Astrocyte of the spinal cord (primary cell): Measurements from ENCODE around the gene TBATA.

Experiments used
- DNase-seq: peaks from one replicate; pipeline ENCODE4 v3.0.0; 2011; ENCODE audit warnings: low read depth, low spot score
- H3K4me3 ChIP-seq: 2 replicates; pipeline ENCODE4 v1.5.1; 2011; ENCODE audit warnings: low read depth, mild to moderate bottlenecking, low read length, moderate library complexity
- CTCF ChIP-seq: IDR thresholded peaks from 2 replicates; pipeline ENCODE4 v1.5.1; 2012; ENCODE audit warnings: low read depth, mild to moderate bottlenecking, low read length, inconsistent platforms
- in situ Hi-C: cut with HindIII; loops from 2 replicates; pipeline ENCODE4 v1.10.0; 2017; ENCODE audit warnings: low sequenced_read_pairs

The TBATA gene

GRCh38 chr10:70780772-70781171 is 4.4 kb downstream of the TBATA start:
- H3K4me3 ChIP-seq, result no peak overlapping the region
- in situ Hi-C loops, result no loop called here
- no peak for TF ChIP-seq CTCF
- no peak for DNase-seq

- in situ Hi-C loops, result no loop called here
- TF ChIP-seq CTCF, result no peak
- H3K4me3 ChIP-seq, result no peak overlapping the region
- no peak for DNase-seq
These were observed 4.8 kb downstream of the TBATA start for GRCh38 chr10:70780370-70780760.

GRCh38 chr10:70779511-70780369 is 5.4 kb downstream of the TBATA start:
- in situ Hi-C loops, result no loop called here
- DNase-seq, result no peak
- TF ChIP-seq CTCF, result no peak
- no peak overlapping the region for H3K4me3 ChIP-seq

GRCh38 chr10:70779088-70779487 is 6.1 kb downstream of the TBATA start:
- in situ Hi-C loops, result no loop called here
- no peak for DNase-seq
- no peak for TF ChIP-seq CTCF

GRCh38 chr10:70778267-70778924 is 6.8 kb downstream of the TBATA start:
- DNase-seq, result no peak
- in situ Hi-C loops, result no loop called here
- no peak for TF ChIP-seq CTCF
- no peak overlapping the region for H3K4me3 ChIP-seq

More at GRCh38 chr10:70779088-70779487, 6.1 kb downstream of the TBATA start:
- H3K4me3 ChIP-seq, result no peak overlapping the region

GRCh38 chr10:70777063-70777875 is 7.9 kb downstream of the TBATA start:
- no peak overlapping the region for H3K4me3 ChIP-seq
- no peak for TF ChIP-seq CTCF
- in situ Hi-C loops, result no loop called here
- no peak for DNase-seq
